Activated B cell treated with CpG ODN at 0.5 μM for 24 hours (primary cell): Measurements from ENCODE around the gene HACD2. TPM values are rescaled to one million over a fixed set of nuclear protein-coding genes. Genes with fewer than 3 reads are reported as not detected.

ENCODE experiments used
- ATAC-seq: fragments of 200-7000 bp; cut with Tn5 transposase; one replicate; pipeline ENCODE4 v1.10.0; 2021; ENCODE audit warnings: low read depth, mild to moderate bottlenecking, moderate library complexity
- CTCF ChIA-PET: fragments of 350-600 bp; sonication (Branson Sonifier 250); formaldehyde crosslinking; loops from one replicate; lab custom pipeline; 2021; ENCODE audit warnings: antibody characterized with exemption; lab: Charles Lee
- POLR2A ChIA-PET: fragments of 350-600 bp; sonication (Branson Sonifier 250); formaldehyde crosslinking; loops from one replicate; lab custom pipeline; 2021; ENCODE audit warnings: antibody characterized with exemption; lab: Charles Lee
- DNase-seq: peaks from one replicate; pipeline ENCODE4 v3.0.0; 2022
- H3K27ac Mint-ChIP-seq: one replicate; pipeline ENCODE4 v1.8.0; 2020; ENCODE audit warnings: mixed read lengths
- H3K27me3 Mint-ChIP-seq: one replicate; pipeline ENCODE4 v1.8.0; 2021; ENCODE audit warnings: mixed read lengths
- H3K36me3 Mint-ChIP-seq: one replicate; pipeline ENCODE4 v1.8.0; 2021; ENCODE audit warnings: low read depth, mixed read lengths
- H3K4me1 Mint-ChIP-seq: one replicate; pipeline ENCODE4 v1.8.0; 2021; ENCODE audit warnings: mixed read lengths
- H3K4me3 Mint-ChIP-seq: one replicate; pipeline ENCODE4 v1.8.0; 2020; ENCODE audit warnings: mild to moderate bottlenecking, mixed read lengths
- H3K9me3 Mint-ChIP-seq: one replicate; pipeline ENCODE4 v1.8.0; 2020; ENCODE audit warnings: mixed read lengths
- CTCF ChIP-seq: fragments of 200-600 bp; IDR thresholded peaks from one replicate; pipeline ENCODE4 v1.8.0; 2022; ENCODE audit warnings: antibody characterized with exemption, mild to moderate bottlenecking
- intact Hi-C: fragments of 100-400 bp; cut with micrococcal nuclease; formaldehyde crosslinking; loops from one replicate; pipeline ENCODE4 v1.15.1; 2024
- total RNA-seq: library from RNA; stranded (reverse); gene quantifications from 2 replicates; pipeline ENCODE4 v1.2.3, GENCODE V29; 2022

Gene HACD2
- total RNA-seq, 1 donor from 2014 or later, result 32.9 TPM

- H3K4me3 Mint-ChIP-seq, result no peak overlapping the region
- H3K27me3 Mint-ChIP-seq, result no peaks in the 10 kb centered on the region
- no peak for DNase-seq
- H3K9me3 Mint-ChIP-seq, result no peaks in the 10 kb centered on the region
- intact Hi-C loops, result no loop called here
- CTCF ChIA-PET, result no interaction called here
- peaks cover 58% of the 10 kb centered on the region for H3K36me3 Mint-ChIP-seq
- no peak for TF ChIP-seq CTCF
- no peaks in the 10 kb centered on the region for H3K4me1 Mint-ChIP-seq
- ATAC-seq, result no peak
- POLR2A ChIA-PET, result no interaction called here
- no peak overlapping the region for H3K27ac Mint-ChIP-seq
These were observed 73.1 kb downstream of the HACD2 start for GRCh38 chr3:123511726-123512125.

- CTCF ChIA-PET, result no interaction called here
- H3K4me3 Mint-ChIP-seq, result no peak overlapping the region
- no peak for TF ChIP-seq CTCF
- peaks cover 62% of the 10 kb centered on the region for H3K36me3 Mint-ChIP-seq
- intact Hi-C loops, result no loop called here
- POLR2A ChIA-PET, result no interaction called here
- H3K4me1 Mint-ChIP-seq, result no peaks in the 10 kb centered on the region
- no peaks in the 10 kb centered on the region for H3K9me3 Mint-ChIP-seq
- no peak for ATAC-seq
- no peak overlapping the region for H3K27ac Mint-ChIP-seq
- H3K27me3 Mint-ChIP-seq, result no peaks in the 10 kb centered on the region
- no peak for DNase-seq
These were observed 73.8 kb downstream of the HACD2 start for GRCh38 chr3:123511084-123511483.

DNA sequence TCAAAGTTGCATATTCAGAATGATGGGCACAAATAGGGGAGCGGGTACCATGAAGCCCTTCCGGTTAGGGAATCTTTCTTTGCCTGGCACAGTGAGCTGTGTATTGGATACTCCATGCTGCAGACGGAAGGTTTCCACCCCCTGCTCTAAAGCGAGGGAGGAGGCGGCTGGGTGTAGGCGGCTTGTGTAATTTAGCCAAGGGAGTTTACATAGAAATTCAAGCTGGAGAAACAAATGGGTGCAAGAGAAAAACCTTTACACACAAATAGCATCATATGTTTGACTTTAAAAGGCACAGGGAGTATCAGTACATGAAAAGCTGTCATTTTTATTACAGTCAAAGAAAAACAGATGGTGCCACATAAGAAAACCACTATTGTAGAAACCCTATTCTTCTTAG, 76.7 kb downstream of the HACD2 start:
- DNase-seq (no peak), ATAC-seq (no peak)
- Mint-ChIP-seq H3K36me3 (peaks cover 50% of the 10 kb centered on the region), H3K4me1 (no peaks in the 10 kb centered on the region), H3K27me3 (no peaks in the 10 kb centered on the region), H3K9me3 (no peaks in the 10 kb centered on the region), H3K4me3 (no peak overlapping the region), H3K27ac (no peak overlapping the region)
- ChIA-PET CTCF (no interaction called here), POLR2A (no interaction called here)
- no peak for TF ChIP-seq CTCF
- intact Hi-C loops, result no loop called here

GRCh38 chr3:123505820-123506219, 79.0 kb downstream of the HACD2 start:
- POLR2A ChIA-PET, result no interaction called here
- Mint-ChIP-seq H3K27me3 (no peaks in the 10 kb centered on the region), H3K27ac (no peak overlapping the region), H3K4me1 (no peaks in the 10 kb centered on the region), H3K9me3 (no peaks in the 10 kb centered on the region), H3K36me3 (peaks cover 43% of the 10 kb centered on the region), H3K4me3 (no peak overlapping the region)
- no peak for DNase-seq
- CTCF ChIA-PET, result no interaction called here
- no peak for ATAC-seq
- intact Hi-C loops, result no loop called here
- TF ChIP-seq CTCF, result no peak

DNA sequence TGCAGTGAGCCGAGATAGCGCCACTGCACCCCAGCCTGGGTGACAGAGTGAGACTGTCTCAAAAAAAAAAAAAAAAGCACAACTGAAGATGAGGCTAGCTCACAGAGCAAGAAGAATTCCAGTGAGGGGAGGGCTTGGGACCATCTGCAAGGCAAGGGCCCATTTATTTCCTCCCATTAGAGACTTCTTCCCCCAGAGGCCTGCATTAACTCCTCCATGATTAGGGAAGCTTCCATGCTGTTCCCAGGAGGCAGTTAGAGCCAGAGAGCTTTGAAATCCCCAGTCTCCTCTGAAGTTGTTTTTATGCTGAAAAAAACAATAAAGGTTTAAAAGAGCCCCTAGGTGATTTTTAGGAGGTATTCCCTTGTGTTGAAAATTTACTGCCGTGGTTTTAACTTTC, 81.7 kb downstream of the HACD2 start:
- no peak overlapping the region for H3K27ac Mint-ChIP-seq
- no peaks in the 10 kb centered on the region for H3K9me3 Mint-ChIP-seq
- no peaks in the 10 kb centered on the region for H3K4me1 Mint-ChIP-seq
- ChIA-PET POLR2A (no interaction called here), CTCF (no interaction called here)
- intact Hi-C loops, result no loop called here
- no peaks in the 10 kb centered on the region for H3K27me3 Mint-ChIP-seq
- peaks cover 57% of the 10 kb centered on the region for H3K36me3 Mint-ChIP-seq
- no peak overlapping the region for H3K4me3 Mint-ChIP-seq
- ATAC-seq (no peak), DNase-seq (no peak)
- no peak for TF ChIP-seq CTCF
